IMR-90 (cell line): Measurements from ENCODE around the gene GZF1. TPM values are rescaled to one million over a fixed set of nuclear protein-coding genes. Genes with fewer than 3 reads are reported as not detected.

Source experiments
- ATAC-seq: fragments of 200-7000 bp; cut with Tn5 transposase; 2 replicates; pipeline ENCODE4 v1.9.1; 2020; ENCODE audit warnings: low read depth, mild to moderate bottlenecking, moderate library complexity
- BruUV-seq: library from RNA; stranded (reverse); fragments of 400-500 nt; replicated peaks from 2 replicates; lab custom pipeline; 2021; lab: Mats Ljungman, UMichigan
- CTCF ChIA-PET: fragments of 300-600 bp; formaldehyde crosslinking; extraction: SDS; loops from one replicate; lab custom pipeline; 2021; ENCODE audit warnings: antibody characterized with exemption; lab: Yijun Ruan, JAX
- POLR2A ChIA-PET: fragments of 300-600 bp; sonication (Branson Sonifier 250); formaldehyde crosslinking; loops from one replicate; lab custom pipeline; 2022; ENCODE audit warnings: antibody characterized with exemption; ENCODE audit not compliant: unreplicated experiment; lab: Charles Lee
- DNase-seq: peaks from one replicate; pipeline ENCODE4 v3.0.0; 2013
- H2AFZ ChIP-seq: replicated peaks from 2 replicates; pipeline ENCODE3; 2013; ENCODE audit warnings: low read length, mild to moderate bottlenecking; ENCODE audit not compliant: poor library complexity
- H2AK5ac ChIP-seq: 2 replicates; pipeline ENCODE4 v1.6.1; 2013; ENCODE audit warnings: low read depth, low read length, inconsistent platforms
- H2AK9ac ChIP-seq: replicated peaks from 2 replicates; pipeline ENCODE3; 2013; ENCODE audit warnings: mild to moderate bottlenecking, low read depth, low read length, moderate library complexity; ENCODE audit not compliant: poor library complexity
- H2BK120ac ChIP-seq: 2 replicates; pipeline ENCODE4 v1.6.1; 2013; ENCODE audit warnings: low read depth, low read length, inconsistent platforms
- H2BK15ac ChIP-seq: 3 replicates; pipeline ENCODE4 v1.6.1; 2013; ENCODE audit warnings: low read depth, low read length, inconsistent platforms
- H2BK20ac ChIP-seq: 2 replicates; pipeline ENCODE4 v1.6.1; 2013; ENCODE audit warnings: low read depth, mild to moderate bottlenecking, inconsistent platforms, low read length, moderate library complexity
- H2BK5ac ChIP-seq: 2 replicates; pipeline ENCODE4 v1.6.1; 2013; ENCODE audit warnings: mild to moderate bottlenecking, low read depth, low read length, inconsistent platforms; ENCODE audit not compliant: poor library complexity, severe bottlenecking
- H3K14ac ChIP-seq: replicated peaks from 2 replicates; pipeline ENCODE4 v1.6.1; 2013; ENCODE audit warnings: low read depth, low read length, inconsistent platforms
- H3K18ac ChIP-seq: 2 replicates; pipeline ENCODE4 v1.6.1; 2013; ENCODE audit warnings: low read depth, low read length, control low read depth
- H3K23ac ChIP-seq: 2 replicates; pipeline ENCODE4 v1.6.1; 2013; ENCODE audit warnings: low read depth, low read length, inconsistent platforms
- H3K27ac ChIP-seq: 2 replicates; pipeline ENCODE4 v1.5.1; 2013; ENCODE audit warnings: mild to moderate bottlenecking, control low read depth, low read length; ENCODE audit not compliant: insufficient read depth
- H3K27me3 ChIP-seq: 2 replicates; pipeline ENCODE4 v1.6.1; 2013; ENCODE audit warnings: low read length; ENCODE audit not compliant: control insufficient read depth, insufficient read depth
- H3K36me3 ChIP-seq: 2 replicates; pipeline ENCODE4 v1.6.1; 2013; ENCODE audit warnings: low read length, mixed read lengths; ENCODE audit not compliant: control insufficient read depth, insufficient read depth
- H3K4ac ChIP-seq: 2 replicates; pipeline ENCODE4 v1.6.1; 2013; ENCODE audit warnings: low read depth, low read length, inconsistent platforms
- H3K4me1 ChIP-seq: 2 replicates; pipeline ENCODE4 v1.6.1; 2013; ENCODE audit warnings: low read length, mixed read lengths; ENCODE audit not compliant: control insufficient read depth, insufficient read depth
- H3K4me2 ChIP-seq: 2 replicates; pipeline ENCODE4 v1.6.1; 2013; ENCODE audit warnings: low read depth, mild to moderate bottlenecking, control low read depth, low read length, moderate library complexity
- H3K4me3 ChIP-seq: 2 replicates; pipeline ENCODE4 v1.5.1; 2013; ENCODE audit warnings: low read depth, mild to moderate bottlenecking, control low read depth, low read length, moderate library complexity; ENCODE audit not compliant: insufficient read depth
- H3K56ac ChIP-seq: 2 replicates; pipeline ENCODE4 v1.6.1; 2013; ENCODE audit warnings: low read length, inconsistent platforms; ENCODE audit not compliant: insufficient read depth; ENCODE audit errors: extremely low read depth
- H3K79me1 ChIP-seq, 2 experiments: 2 replicates each; pipeline ENCODE4 v1.6.1; 2013; ENCODE audit warnings: low read length in 2 of 2, inconsistent platforms in 1 of 2, low read depth in 1 of 2
- H3K9ac ChIP-seq: 2 replicates; pipeline ENCODE4 v1.6.1; 2013; ENCODE audit warnings: low read depth, low read length, control low read depth
- H3K9me1 ChIP-seq: 2 replicates; pipeline ENCODE4 v1.6.1; 2013; ENCODE audit warnings: low read length, inconsistent platforms; ENCODE audit not compliant: insufficient read depth
- H3K9me3 ChIP-seq: 2 replicates; pipeline ENCODE4 v1.6.1; 2013; ENCODE audit warnings: low read length; ENCODE audit not compliant: control insufficient read depth, insufficient read depth
- H4K20me1 ChIP-seq: 2 replicates; pipeline ENCODE4 v1.6.1; 2013; ENCODE audit warnings: low read length, inconsistent platforms; ENCODE audit not compliant: insufficient read depth
- H4K5ac ChIP-seq: 2 replicates; pipeline ENCODE4 v1.6.1; 2013; ENCODE audit warnings: mild to moderate bottlenecking, low read depth, low read length, control low read depth
- H4K8ac ChIP-seq, 2 experiments: 2 replicates each; pipeline ENCODE4 v1.6.1; 2013; ENCODE audit warnings: low read depth in 2 of 2, low read length in 2 of 2, control low read depth in 1 of 2, inconsistent platforms in 1 of 2
- H4K91ac ChIP-seq: 2 replicates; pipeline ENCODE4 v1.6.1; 2013; ENCODE audit warnings: low read depth, low read length, inconsistent platforms; ENCODE audit not compliant: insufficient read depth
- BHLHE40 ChIP-seq: fragments of 150-350 bp; IDR thresholded peaks from 2 replicates; pipeline ENCODE4 v1.6.1; 2016; ENCODE audit warnings: mild to moderate bottlenecking, low read depth, low read length
- CEBPB ChIP-seq: IDR thresholded peaks from 2 replicates; pipeline ENCODE4 v1.6.1; 2012; ENCODE audit warnings: low read depth, low read length, improper control_type of control experiment
- CHD1 ChIP-seq: IDR thresholded peaks from 2 replicates; pipeline ENCODE4 v1.6.1; 2012; ENCODE audit warnings: low read depth, low read length, improper control_type of control experiment
- FOS ChIP-seq: fragments of 150-350 bp; IDR thresholded peaks from 2 replicates; pipeline ENCODE4 v1.6.1; 2016; ENCODE audit warnings: low read depth, low read length
- MAFK ChIP-seq: IDR thresholded peaks from 2 replicates; pipeline ENCODE4 v1.6.1; 2012; ENCODE audit warnings: low read depth, low read length, improper control_type of control experiment
- MAZ ChIP-seq: IDR thresholded peaks from 2 replicates; pipeline ENCODE4 v1.6.1; 2012; ENCODE audit warnings: low read depth, mild to moderate bottlenecking, low read length, improper control_type of control experiment, moderate library complexity, borderline replicate concordance
- MXI1 ChIP-seq: IDR thresholded peaks from 2 replicates; pipeline ENCODE4 v1.6.1; 2012; ENCODE audit warnings: low read depth, mild to moderate bottlenecking, low read length, moderate library complexity, borderline replicate concordance
- NFE2L2 ChIP-seq: fragments of 150-350 bp; IDR thresholded peaks from 2 replicates; pipeline ENCODE4 v1.6.1; 2016; ENCODE audit warnings: low read depth, mild to moderate bottlenecking, low read length
- POLR2A ChIP-seq: IDR thresholded peaks from 2 replicates; pipeline ENCODE4 v1.6.1; 2012; ENCODE audit warnings: mild to moderate bottlenecking, low read depth, low read length
- RCOR1 ChIP-seq: IDR thresholded peaks from 2 replicates; pipeline ENCODE4 v1.6.1; 2012; ENCODE audit warnings: mild to moderate bottlenecking, low read length, improper control_type of control experiment; ENCODE audit not compliant: insufficient replicate concordance
- RFX5 ChIP-seq: IDR thresholded peaks from 2 replicates; pipeline ENCODE4 v1.8.0; 2012; ENCODE audit warnings: low read depth, mild to moderate bottlenecking, low read length, moderate library complexity
- SMC3 ChIP-seq: fragments of 150-350 bp; IDR thresholded peaks from 2 replicates; pipeline ENCODE4 v1.6.1; 2016; ENCODE audit warnings: low read depth, mild to moderate bottlenecking, antibody characterized with exemption, low read length, moderate library complexity
- WGBS, 2 experiments: methylation state at CpG; one replicate each; pipeline versions ENCODE4 v1.1.5 to v1.1.7; 2013; ENCODE audit warnings: missing lambda C conversion rate in 2 of 2; ENCODE audit not compliant: insufficient read length in 1 of 2; ENCODE audit errors: extremely low coverage in 2 of 2; 5-methylcytosine and 5-hydroxymethylcytosine counted together
- dilution Hi-C: fragments of 300-500 bp; cut with HindIII; formaldehyde crosslinking; loops from one replicate; pipeline ENCODE4 v1.14.3; 2018; ENCODE audit warnings: low sequenced_read_pairs; ENCODE audit not compliant: unreplicated experiment
- in situ Hi-C: fragments of 300-500 bp; cut with MboI; formaldehyde crosslinking; loops from 3 replicates; pipeline ENCODE4 v1.14.3; 2019; ENCODE audit warnings: low sequenced_read_pairs, inconsistent platforms, mixed read lengths
- intact Hi-C: fragments of 100-400 bp; cut with micrococcal nuclease; formaldehyde crosslinking; loops from 2 replicates; pipeline ENCODE4 v1.10.0; 2022
- polyA plus RNA-seq, 3 experiments: library from polyadenylated mRNA; depleted of rRNA; stranded (reverse); fragments of >200 nt; gene quantifications; 2 replicates each; pipeline ENCODE4 v1.2.3, GENCODE V29; 2012; ENCODE audit warnings: low replicate concordance in 1 of 3
- total RNA-seq: library from RNA; depleted of rRNA; stranded (reverse); fragments of >200 nt; gene quantifications from 2 replicates; pipeline ENCODE4 v1.2.3, GENCODE V29; 2012
- TF ChIP-seq, protein P1 (sequence below): conservative IDR thresholded peaks from 2 replicates; pipeline ENCODE4 v1.5.1; 2012; ENCODE audit warnings: mild to moderate bottlenecking, low read depth, low read length, improper control_type of control experiment
- TF ChIP-seq, protein P2 (sequence below): fragments of 150-350 bp; IDR thresholded peaks from 2 replicates; pipeline ENCODE4 v1.6.1; 2016; ENCODE audit warnings: low read depth, mild to moderate bottlenecking, low read length, moderate library complexity, borderline replicate concordance
- TF ChIP-seq, protein P3 (sequence below): fragments of 150-350 bp; IDR thresholded peaks from 2 replicates; pipeline ENCODE4 v1.6.1; 2017; ENCODE audit warnings: mild to moderate bottlenecking, antibody characterized with exemption, low read length, low read depth

Gene GZF1
- total and polyA plus RNA-seq, 2 of the 4 experiments (the other 2 are of a cell fraction) = 23.7 to 24.7 TPM

DNA sequence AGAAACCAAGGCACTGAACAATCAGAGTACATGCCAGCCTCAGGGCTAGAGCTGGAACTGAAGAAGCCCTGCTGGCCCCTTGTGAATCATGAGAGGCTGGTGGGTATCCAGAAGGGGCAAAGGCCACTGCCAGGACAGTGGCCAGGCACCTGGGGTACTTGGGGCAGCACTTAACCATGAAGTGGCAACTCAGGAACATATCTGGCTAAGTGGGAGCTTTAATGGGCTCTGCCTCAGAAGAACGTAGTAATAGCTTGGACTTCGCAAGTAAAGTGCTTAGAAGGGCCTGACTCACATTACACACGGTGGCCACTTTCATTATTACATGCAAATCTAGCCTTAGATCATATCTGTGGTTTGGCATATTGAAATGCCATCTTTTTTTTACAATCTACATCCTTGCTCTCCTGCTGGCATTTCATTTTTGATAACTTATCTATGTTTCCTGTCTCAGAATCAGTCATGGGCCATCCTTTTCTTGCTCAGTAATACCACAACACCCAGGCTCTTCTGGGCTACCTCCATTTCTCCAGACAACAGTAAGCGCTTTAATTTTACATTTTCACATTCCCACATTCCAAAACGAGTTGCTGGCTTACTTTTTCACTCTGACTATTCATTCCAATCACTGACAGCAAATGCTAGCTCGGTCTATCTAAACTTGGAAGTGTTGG lies 37.7 kb downstream of the GZF1 start:
- ChIA-PET CTCF (interaction anchor here (1.0 kb wide), 1 partner anchor 18 kb away, joined by 3 read pairs; no protein-coding TSS in a partner anchor), POLR2A (interaction anchor here (0.5 kb wide), 1 partner anchor 19 kb away, joined by 3 read pairs; no protein-coding TSS in a partner anchor)
- Histone ChIP-seq H2BK20ac (no peak overlapping the region), H4K8ac (no peak overlapping the region), H2BK5ac (no peak overlapping the region), H4K20me1 (peaks cover 12% of the 10 kb centered on the region), H2AFZ (no peak overlapping the region), H3K56ac (no peak overlapping the region), H3K79me1 (peaks cover 23 to 58% of the 10 kb centered on the region in 2 experiments), H4K91ac (no peak overlapping the region), H3K4me1 (peaks cover 13% of the 10 kb centered on the region), H3K14ac (no peak overlapping the region), H3K27ac (no peak overlapping the region), H3K27me3 (no peaks in the 10 kb centered on the region), H3K4me2 (no peak overlapping the region), H3K36me3 (peaks cover 5% of the 10 kb centered on the region), H4K5ac (no peak overlapping the region), H2BK120ac (no peak overlapping the region), H3K4me3 (no peak overlapping the region), H3K4ac (no peak overlapping the region), H3K18ac (no peak overlapping the region), H3K9ac (no peak overlapping the region), H3K9me3 (no peaks in the 10 kb centered on the region), H2AK5ac (no peak overlapping the region), H2AK9ac (no peak overlapping the region), H2BK15ac (no peak overlapping the region), H3K9me1 (peaks cover 11% of the 10 kb centered on the region), H3K23ac (no peak overlapping the region)
- ATAC-seq = peak; percentile 15; the same call in 1 of the 2 replicates
- 100% methylated on average over 2 of the region's 6 CpGs; no CpG with 5 or more reads in 1 of the 2 experiments for WGBS, 2 experiments
- BruUV-seq = no TSS peak
- DNase-seq = peak; percentile 58
- dilution Hi-C loops (no loop called here), in situ Hi-C loops (no loop called here), intact Hi-C loops (loop anchor here (5.0 kb wide), 1 partner anchor 32 kb away; no protein-coding TSS in a partner anchor)
- no peak for TF ChIP-seq CHD1
- TF ChIP-seq POLR2A = no peak
- TF ChIP-seq CEBPB = no peak
- no peak for TF ChIP-seq RCOR1
- TF ChIP-seq, protein P1, sequence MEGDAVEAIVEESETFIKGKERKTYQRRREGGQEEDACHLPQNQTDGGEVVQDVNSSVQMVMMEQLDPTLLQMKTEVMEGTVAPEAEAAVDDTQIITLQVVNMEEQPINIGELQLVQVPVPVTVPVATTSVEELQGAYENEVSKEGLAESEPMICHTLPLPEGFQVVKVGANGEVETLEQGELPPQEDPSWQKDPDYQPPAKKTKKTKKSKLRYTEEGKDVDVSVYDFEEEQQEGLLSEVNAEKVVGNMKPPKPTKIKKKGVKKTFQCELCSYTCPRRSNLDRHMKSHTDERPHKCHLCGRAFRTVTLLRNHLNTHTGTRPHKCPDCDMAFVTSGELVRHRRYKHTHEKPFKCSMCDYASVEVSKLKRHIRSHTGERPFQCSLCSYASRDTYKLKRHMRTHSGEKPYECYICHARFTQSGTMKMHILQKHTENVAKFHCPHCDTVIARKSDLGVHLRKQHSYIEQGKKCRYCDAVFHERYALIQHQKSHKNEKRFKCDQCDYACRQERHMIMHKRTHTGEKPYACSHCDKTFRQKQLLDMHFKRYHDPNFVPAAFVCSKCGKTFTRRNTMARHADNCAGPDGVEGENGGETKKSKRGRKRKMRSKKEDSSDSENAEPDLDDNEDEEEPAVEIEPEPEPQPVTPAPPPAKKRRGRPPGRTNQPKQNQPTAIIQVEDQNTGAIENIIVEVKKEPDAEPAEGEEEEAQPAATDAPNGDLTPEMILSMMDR = no peak
- no peak for TF ChIP-seq NFE2L2
- TF ChIP-seq RFX5 = no peak
- TF ChIP-seq, protein P2, sequence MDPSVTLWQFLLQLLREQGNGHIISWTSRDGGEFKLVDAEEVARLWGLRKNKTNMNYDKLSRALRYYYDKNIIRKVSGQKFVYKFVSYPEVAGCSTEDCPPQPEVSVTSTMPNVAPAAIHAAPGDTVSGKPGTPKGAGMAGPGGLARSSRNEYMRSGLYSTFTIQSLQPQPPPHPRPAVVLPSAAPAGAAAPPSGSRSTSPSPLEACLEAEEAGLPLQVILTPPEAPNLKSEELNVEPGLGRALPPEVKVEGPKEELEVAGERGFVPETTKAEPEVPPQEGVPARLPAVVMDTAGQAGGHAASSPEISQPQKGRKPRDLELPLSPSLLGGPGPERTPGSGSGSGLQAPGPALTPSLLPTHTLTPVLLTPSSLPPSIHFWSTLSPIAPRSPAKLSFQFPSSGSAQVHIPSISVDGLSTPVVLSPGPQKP = no peak
- TF ChIP-seq, protein P3, sequence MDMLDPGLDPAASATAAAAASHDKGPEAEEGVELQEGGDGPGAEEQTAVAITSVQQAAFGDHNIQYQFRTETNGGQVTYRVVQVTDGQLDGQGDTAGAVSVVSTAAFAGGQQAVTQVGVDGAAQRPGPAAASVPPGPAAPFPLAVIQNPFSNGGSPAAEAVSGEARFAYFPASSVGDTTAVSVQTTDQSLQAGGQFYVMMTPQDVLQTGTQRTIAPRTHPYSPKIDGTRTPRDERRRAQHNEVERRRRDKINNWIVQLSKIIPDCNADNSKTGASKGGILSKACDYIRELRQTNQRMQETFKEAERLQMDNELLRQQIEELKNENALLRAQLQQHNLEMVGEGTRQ = no peak
- no peak for TF ChIP-seq MAZ
- no peak for TF ChIP-seq SMC3
- TF ChIP-seq MAFK = no peak
- no peak for TF ChIP-seq MXI1
- no peak for TF ChIP-seq FOS
- TF ChIP-seq BHLHE40 = no peak
